ENCODE data around the gene BLTP3B.

The BLTP3B gene

DNA sequence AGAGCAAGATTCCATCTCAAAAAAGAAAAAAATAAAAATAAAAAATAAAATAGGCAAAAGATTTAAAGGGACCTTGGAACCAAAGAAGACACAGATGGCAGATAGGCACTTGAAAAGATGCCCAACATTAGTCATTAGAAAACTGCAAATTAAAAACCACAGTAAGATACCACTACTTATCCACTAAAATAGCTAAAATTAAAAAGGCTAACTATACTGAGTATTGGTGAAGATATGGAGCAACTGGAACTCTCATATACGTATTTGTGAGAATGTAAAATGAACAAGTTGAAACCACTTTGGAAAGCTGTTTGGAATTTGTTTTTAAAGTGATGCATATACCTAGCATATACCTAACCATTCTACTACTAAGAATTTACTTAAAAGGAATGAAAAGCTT is 22.3 kb downstream of the BLTP3B start:
- DNase-seq (ENCODE audit: low spot score): no peak

DNA sequence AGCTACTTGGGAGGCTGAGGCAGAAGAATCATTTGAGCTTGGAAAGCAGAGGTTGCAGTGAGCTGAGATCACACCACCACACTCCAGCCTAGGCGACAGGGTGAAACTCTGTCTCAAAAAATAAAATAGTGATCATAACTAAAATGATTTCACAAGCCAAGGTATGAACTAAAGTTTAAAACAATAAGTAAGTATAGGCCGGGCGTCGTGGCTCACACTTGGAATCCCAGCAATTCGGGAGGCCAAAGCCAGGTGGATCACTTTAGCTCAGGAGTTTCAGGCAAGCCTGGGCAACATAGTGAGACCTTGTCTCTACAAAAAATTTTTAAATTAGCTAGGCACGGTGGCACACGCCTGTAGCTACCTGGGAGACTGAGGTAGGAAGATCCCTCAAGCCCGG is 27.4 kb downstream of the BLTP3B start:
- no peak for DNase-seq (ENCODE audit: low spot score)

DNA sequence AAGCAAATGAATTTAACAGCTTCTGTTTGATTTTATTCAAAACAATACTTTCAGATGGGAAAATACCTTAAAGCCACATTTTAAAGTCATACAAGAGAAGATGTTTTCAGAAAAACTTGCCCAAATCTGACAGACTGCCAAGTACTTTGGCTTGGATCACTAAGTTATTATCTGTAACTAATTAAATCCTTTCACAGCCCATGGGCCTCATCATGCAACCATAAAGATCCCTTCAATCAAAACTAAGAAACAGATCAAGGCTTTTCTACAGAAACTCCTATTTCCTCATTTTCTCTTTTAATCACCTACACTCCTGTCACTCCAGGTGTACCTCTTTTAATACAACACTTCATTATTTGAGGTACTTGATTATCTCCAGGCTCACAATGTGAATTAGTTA is 28.1 kb downstream of the BLTP3B start:
- no peak for DNase-seq (ENCODE audit: low spot score)

DNA sequence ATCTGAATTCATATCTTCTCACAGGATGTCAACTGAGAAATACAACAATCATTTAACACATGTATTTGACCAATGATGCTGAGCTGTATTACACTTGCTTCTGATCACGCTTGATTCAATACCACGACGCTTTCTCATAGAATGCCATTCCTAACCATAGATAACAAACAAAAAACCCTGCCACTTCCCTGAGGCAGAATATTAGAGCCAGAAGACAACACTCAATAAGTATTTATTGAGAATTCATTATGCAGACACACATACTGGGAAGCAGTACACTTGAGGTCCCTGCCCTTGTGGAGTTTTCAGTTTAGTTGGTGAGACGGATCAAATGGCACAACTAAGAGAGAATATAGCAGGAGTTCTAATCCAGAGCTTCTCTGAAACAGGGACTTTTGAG is 32.4 kb downstream of the BLTP3B start:
- no peak for DNase-seq (ENCODE audit: low spot score)

DNA sequence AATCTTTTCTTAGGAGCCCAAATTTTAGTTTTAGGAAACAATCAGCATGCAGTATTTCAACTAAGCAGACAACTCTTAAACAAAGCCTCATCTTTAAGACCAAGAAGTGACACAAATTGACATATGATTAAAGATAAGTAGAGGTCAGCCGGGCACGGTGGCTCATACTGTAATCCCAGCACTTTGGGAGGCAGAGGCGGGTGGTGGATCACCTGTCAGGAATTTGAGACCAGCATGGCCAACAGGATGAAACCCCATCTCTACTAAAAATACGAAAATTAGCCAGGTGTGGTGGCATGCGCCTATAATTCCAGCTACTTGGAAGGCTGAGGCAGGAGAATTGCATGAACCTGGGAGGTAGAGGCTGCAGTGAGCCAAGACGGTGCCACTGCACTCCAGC is 35.8 kb downstream of the BLTP3B start:
- DNase-seq (ENCODE audit: low spot score): no peak

DNA sequence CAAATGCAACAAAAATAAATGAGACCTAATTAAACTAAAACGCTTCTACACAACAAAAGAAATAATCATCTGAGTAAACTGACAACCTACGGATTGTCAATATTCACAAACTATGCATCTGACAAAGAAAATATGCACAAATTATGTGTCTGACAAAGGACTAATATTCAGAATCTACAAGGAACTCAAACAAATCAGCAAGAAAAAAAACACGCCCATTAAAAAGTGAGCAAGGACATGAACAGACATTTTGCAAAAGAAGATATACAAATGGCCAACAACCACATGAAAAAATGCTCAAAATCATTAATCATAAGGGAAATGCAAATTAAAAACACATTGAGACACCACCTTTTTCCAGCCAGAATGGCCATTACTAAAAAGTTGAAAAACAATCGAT is 37.0 kb downstream of the BLTP3B start:
- DNase-seq (ENCODE audit: low spot score): no peak

DNA sequence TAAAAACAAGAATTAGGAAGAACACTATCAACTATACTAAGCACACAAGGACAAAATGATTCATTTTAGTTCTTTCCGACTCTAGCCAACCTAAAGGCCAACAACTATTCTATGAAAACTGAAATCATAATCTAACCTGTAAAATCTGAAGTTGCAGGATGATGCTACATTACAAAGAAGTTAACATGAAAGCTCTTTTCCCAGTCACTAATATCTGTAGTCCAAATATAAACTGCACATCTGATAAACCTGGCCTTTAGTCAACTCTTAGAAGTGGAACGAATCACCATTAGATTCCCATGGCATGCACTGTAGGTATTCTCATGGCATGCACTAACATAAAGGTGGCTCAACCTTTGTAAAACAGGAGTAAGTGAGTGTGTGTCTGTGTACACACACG is 41.7 kb downstream of the BLTP3B start:
- DNase-seq (ENCODE audit: low spot score): no peak
